ENCODE measurements around the gene DND1.
"Not testable (repeated sequence)": the region's sequence is repeated elsewhere in the genome, so short reads cannot be mapped to it uniquely, and the experiment has no call there.

- not testable (repeated sequence) for TF ChIP-seq POLR2A (IDR thresholded peaks at IDR 0.05); CTCF (IDR thresholded peaks at IDR 0.05 in 8 of 11, conservative IDR thresholded peaks at IDR 0.05 in 3 of 11); POLR2AphosphoS5 (IDR thresholded peaks at IDR 0.05)
Measured at GRCh38 chr5:140624886-140625285, 48.5 kb downstream of the DND1 start.
